ENCODE data around the gene EHBP1L1.

GRCh38 chr11:65558930-65559509 is 16.8 kb upstream of the EHBP1L1 start:
- TF ChIP-seq CTCF (IDR thresholded peaks at IDR 0.05) (no peak), HDAC2 (IDR thresholded peaks at IDR 0.05) (no peak), EP300 (IDR thresholded peaks at IDR 0.05) (no peak), CEBPB (IDR thresholded peaks at IDR 0.05) (no peak), MAFK (IDR thresholded peaks at IDR 0.05; ENCODE audit: partially characterized antibody) (no peak), POLR2A (IDR thresholded peaks at IDR 0.05; ENCODE audit: low read length) (no peak), RNF2 (IDR thresholded peaks at IDR 0.05; ENCODE audit: borderline replicate concordance, low read depth) (no peak), KDM1A (IDR thresholded peaks at IDR 0.05; ENCODE audit: low read depth) (no peak), PHF8 (IDR thresholded peaks at IDR 0.05; ENCODE audit: borderline replicate concordance, low read depth) (no peak), SMC3 (IDR thresholded peaks at IDR 0.05) (no peak)
- TF ChIP-seq, protein P1, sequence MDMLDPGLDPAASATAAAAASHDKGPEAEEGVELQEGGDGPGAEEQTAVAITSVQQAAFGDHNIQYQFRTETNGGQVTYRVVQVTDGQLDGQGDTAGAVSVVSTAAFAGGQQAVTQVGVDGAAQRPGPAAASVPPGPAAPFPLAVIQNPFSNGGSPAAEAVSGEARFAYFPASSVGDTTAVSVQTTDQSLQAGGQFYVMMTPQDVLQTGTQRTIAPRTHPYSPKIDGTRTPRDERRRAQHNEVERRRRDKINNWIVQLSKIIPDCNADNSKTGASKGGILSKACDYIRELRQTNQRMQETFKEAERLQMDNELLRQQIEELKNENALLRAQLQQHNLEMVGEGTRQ (IDR thresholded peaks at IDR 0.05), result no peak
- TF ChIP-seq, protein P2, sequence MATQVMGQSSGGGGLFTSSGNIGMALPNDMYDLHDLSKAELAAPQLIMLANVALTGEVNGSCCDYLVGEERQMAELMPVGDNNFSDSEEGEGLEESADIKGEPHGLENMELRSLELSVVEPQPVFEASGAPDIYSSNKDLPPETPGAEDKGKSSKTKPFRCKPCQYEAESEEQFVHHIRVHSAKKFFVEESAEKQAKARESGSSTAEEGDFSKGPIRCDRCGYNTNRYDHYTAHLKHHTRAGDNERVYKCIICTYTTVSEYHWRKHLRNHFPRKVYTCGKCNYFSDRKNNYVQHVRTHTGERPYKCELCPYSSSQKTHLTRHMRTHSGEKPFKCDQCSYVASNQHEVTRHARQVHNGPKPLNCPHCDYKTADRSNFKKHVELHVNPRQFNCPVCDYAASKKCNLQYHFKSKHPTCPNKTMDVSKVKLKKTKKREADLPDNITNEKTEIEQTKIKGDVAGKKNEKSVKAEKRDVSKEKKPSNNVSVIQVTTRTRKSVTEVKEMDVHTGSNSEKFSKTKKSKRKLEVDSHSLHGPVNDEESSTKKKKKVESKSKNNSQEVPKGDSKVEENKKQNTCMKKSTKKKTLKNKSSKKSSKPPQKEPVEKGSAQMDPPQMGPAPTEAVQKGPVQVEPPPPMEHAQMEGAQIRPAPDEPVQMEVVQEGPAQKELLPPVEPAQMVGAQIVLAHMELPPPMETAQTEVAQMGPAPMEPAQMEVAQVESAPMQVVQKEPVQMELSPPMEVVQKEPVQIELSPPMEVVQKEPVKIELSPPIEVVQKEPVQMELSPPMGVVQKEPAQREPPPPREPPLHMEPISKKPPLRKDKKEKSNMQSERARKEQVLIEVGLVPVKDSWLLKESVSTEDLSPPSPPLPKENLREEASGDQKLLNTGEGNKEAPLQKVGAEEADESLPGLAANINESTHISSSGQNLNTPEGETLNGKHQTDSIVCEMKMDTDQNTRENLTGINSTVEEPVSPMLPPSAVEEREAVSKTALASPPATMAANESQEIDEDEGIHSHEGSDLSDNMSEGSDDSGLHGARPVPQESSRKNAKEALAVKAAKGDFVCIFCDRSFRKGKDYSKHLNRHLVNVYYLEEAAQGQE (IDR thresholded peaks at IDR 0.05), result no peak

Measured in A549 (cell line).